Measurements from ENCODE around the gene GPR32.

GPR32 gene

GRCh38 chr19:50784710-50785109, 14.4 kb downstream of the GPR32 start:
- no peak for DNase-seq

- no peak for DNase-seq
These were observed 15.1 kb downstream of the GPR32 start for GRCh38 chr19:50785329-50785728.

DNA sequence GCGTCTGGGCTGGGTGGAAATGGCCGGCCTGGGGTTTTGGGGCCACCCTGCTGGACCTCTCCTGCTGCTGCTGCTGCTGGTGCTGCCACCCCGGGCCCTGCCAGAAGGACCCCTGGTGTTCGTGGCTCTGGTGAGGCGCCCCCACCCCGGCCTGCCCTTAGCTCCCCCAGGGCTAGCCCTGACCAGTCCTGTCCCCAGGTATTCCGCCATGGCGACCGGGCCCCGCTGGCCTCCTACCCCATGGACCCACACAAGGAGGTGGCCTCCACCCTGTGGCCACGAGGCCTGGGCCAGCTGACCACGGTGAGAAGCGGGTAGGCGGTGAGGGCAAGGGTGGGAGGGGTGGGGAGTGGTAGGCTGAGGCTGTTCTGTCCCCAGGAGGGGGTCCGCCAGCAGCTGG, 20.1 kb downstream of the GPR32 start, which contains the start of gene ACP4:
TSS of gene ACP4 (plus strand) at position 20 of the 400 bp plus-strand sequence. CDS start at position 20, 0 bp downstream.
- no peak for DNase-seq

DNA sequence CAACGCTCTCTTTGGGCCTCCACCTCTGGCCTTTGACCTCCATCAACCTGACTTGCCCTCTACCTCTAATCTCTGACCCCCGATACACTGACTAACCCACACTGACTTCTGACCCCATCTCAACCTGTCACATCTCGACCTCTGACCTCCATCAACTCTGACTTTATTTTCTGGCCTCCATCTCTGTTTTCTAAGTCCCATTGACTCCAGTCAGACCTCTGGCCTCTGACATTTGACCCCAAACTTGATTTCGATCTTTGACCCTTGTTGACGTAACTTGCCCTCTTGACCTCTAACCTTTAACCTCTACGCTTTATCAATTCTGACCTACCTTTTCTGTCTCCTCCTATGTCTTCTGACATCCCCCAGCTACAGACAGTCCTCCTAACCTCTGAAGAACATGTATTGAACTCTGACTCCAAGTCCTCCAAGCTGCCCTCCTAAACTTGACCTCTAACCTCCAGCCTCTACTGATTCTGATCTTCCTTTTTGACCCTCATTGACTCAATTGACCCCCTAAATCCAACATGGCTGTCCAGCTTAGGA, 20.7 kb downstream of the GPR32 start:
- DNase-seq: no peak

- no peak for DNase-seq
These were observed 21.5 kb downstream of the GPR32 start for GRCh38 chr19:50791594-50792271.

GRCh38 chr19:50792272-50793250, 22.3 kb downstream of the GPR32 start:
- DNase-seq: no peak

DNA sequence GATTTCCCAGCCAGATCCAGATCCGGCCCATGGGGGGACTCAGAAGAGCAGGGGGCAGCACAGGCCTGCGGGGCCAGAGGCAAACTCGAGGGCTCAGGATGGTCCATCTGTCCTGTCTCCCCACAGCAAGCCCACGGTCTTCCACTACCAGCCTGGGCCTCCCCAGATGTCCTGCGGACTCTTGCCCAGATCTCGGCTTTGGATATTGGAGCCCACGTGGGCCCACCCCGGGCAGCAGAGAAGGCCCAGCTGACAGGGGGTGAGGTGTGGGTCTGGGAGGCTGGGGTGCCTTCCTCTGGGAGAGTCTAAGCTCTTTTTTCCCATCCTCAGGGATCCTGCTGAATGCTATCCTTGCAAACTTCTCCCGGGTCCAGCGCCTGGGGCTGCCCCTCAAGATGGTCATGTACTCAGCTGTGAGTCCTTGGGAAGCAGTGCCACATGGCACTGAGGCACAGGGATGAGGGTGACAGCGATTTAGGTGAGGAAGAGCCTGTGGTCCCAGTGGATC, 23.3 kb downstream of the GPR32 start:
- DNase-seq: no peak

- DNase-seq: peak; percentile 52
These were observed 24.0 kb downstream of the GPR32 start for GRCh38 chr19:50794074-50794875.

DNA sequence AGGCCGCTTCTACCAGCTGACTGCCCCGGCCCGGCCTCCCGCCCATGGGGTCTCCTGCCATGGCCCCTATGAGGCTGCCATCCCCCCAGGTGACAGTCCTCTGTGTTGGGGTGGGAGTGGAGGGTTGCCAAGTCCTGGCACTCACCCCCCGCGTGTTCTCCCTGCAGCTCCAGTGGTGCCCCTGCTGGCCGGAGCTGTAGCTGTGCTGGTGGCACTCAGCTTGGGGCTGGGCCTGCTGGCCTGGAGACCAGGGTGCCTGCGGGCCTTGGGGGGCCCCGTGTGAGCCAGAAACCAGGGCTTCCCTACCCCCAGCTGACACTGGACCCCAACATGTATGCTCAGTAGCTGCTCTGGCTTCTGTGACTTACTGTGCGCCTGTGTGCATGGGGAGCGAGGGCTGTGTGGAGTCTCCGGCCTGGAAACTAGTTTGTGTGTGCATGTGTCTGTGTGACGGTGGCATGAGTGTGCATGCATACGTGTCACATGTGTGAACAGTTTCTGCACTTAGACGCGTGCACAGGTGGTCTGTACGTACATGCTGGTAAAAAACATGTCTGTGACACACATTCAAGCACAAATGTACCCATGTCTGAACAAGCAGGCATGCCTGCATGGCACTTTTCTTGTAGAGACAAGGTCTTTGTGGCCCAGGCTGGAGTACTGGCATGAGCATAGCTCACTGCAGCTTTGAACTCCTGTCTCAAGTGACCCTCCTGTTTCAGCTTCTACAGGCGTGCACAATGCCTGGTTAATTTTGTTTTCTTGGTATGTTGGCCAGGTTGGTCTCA, 24.8 kb downstream of the GPR32 start:
- no peak for DNase-seq

DNA sequence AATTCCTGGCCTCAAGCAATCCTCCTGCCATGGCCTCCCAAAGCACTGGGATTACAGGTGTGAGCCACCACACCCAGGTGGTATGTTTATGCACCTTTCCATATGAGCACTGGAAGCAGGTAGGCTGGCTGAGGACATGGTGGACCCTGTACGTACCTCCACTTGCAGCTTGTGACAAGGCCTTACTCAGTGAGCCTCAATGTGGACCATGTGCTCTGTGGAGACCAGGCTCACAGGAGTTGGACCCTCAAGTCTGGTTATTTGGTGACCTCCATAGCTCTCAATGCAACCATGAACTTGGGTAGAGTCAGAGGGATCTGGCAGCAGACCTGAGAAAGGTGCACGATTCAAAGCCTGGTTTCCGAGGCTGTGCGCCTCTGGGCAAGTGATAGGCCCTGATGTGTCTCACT, 25.4 kb downstream of the GPR32 start:
- DNase-seq: no peak

- no peak for DNase-seq
These were observed 25.9 kb downstream of the GPR32 start for GRCh38 chr19:50796128-50796633.

- no peak for DNase-seq
These were observed 26.6 kb downstream of the GPR32 start for GRCh38 chr19:50796634-50797428.

- DNase-seq: no peak
These were observed 27.1 kb downstream of the GPR32 start for GRCh38 chr19:50797429-50797780.

DNA sequence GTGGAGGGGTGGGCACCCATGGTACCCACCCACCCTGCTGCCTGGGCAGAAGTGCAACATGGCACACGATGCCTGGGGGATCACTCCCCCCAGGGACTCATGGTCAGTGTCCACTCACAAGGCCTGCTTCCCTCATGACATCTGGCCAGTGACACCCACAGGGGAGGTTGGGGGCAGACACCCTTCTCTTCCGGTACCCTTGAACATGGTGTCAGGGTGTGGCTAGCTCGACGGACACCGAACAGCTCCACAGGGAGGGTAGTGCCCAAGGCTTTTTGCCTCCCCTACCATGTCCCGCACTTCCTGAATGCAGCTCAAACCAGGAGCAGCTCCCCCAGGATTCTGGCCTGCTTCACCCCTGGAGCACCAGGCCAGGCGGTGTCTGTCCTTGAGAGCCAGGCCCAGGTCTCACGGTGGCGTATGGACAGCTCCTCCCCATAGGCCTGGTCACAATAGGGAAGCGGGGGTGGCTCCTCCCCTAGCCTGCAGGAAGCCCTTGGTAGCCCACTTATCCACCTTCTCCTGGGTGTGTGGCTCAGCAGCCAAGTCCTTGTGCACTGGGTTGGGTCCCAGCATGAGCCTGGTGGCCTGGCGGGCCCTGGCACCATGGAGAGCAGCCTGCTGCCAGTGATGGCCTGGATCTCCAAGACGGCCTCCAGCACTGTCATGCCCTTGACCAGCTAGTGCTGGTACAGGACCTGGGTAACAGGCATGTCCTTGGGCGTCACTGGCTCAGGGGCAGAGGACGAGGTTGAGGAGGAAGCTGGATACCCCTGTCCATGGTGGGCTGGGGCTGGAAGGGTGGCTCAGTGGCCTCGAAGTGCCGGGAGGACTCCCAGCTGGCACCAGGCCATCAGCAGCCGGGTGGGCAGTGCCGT, 27.8 kb downstream of the GPR32 start:
- no peak for DNase-seq

DNA sequence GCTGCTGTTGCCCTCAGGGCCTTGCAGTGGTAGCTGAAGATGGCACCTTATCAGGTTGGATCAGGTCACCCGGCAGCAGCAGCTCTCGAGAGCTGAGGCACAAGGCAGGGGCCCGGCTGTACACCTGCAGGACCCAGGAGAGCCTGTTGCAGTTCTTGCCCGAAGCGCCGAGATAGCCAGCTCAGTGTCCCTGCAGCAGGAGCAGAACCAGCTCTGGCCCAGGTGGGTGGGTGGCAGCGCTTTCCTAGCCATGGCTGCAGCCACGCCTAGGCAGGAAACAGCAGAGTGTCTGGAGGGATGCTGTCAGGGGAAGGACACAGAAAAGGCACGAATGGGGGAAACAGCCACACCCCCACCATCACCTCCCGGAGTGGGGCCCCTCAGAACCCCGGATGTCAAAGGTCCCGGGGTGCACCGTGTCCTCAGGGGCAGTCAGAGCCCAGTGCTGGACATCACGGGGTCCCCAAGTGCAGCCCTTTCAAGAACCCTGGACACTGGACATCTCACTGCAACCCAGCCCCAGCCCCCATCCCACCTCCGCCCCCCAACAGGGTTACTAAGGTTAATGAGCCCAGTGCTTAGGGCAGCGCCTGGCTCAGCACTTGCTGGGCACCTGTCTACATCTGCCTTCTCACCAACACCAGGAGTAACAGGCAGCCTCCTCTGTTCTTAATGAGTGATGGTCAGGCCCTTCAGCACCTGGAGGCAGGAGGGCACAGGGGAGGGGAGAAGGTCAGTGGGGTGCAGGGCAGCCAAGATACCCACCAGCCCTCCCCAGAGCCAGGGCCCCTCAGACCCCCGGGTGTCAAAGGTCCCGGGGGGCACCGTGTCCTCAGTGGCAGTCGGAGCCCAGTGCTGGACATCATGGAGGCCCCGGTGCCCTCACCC, 28.6 kb downstream of the GPR32 start:
- DNase-seq: no peak

DNA sequence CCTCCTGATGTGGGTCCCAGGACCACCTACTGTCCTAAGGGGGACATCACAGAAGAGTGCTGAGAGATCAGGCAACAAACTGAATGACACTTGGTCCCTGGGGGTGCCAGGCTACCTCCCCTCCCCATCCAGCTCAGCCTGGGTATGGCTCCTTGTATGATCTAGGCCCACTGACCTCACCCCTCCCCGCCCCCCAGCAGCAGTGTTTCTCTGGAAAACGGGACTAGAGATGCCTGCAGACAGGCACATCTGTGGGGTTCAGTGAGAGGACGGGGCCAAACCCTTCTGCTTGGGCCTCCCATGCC, 29.2 kb downstream of the GPR32 start:
- no peak for DNase-seq

GRCh38 chr19:50801107-50801506, 30.8 kb downstream of the GPR32 start:
- no peak for DNase-seq

DNA sequence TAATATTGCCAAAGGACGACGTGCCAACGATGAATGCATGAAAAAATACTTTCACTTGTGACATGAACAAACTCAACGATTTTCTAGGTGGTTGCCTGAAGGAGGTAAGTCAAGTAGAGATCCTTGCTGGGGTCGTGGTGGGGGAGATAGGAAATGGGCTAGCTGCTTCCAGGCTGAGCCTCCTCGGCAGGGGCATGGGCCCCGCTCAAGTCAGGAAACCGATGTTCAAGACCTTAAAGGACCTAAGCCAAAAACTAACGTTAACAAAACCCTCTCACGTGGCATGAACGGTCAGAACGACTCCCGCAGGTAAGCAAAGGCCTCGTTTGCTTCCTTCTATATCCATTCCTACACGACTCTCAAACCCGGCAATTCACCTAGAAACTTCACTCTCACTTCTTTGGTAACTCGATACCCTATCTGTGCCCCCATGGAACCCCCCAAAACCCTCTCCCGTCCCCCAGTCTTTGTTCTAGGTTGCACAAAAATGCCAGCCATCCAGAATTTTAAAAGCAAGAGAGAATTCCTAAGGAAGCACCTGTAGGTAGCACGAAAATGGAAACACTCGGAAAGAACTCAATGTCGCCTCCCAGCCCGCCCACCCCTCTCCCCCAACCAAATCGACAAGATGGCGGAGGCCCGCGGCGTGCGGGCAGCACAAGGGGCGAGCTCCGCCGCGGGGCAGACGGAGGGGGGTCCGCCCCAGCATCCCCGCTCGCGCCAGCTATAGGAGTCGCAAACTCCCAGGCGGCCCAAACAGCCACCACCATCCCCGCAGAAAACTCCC, 33.6 kb downstream of the GPR32 start:
- no peak for DNase-seq

Data from NCI-H510A treated with DMSO at 0.1 percent for 48 hours (cell line).